Measurements from ENCODE around the gene DYRK1A. TPM values are rescaled to one million over a fixed set of nuclear protein-coding genes. Genes with fewer than 3 reads are reported as not detected.

Gene DYRK1A
- total RNA-seq, 2 experiments from 2014 or later, result 47.6 to 51.1 TPM

- H3K4me1 Mint-ChIP-seq (ENCODE audit: low read depth), result peaks cover 56% of the 10 kb centered on the region
- H3K27me3 Mint-ChIP-seq, result no peaks in the 10 kb centered on the region
- H3K9me3 Mint-ChIP-seq, result no peaks in the 10 kb centered on the region
- no peak overlapping the region for H3K4me3 Mint-ChIP-seq
- ChIA-PET POLR2A (no interaction called here), CTCF (interaction anchor here (0.6 kb wide), 1 partner anchor 142 kb away, joined by 3 read pairs; no protein-coding TSS in a partner anchor)
- intact Hi-C loops (cut with micrococcal nuclease), result no loop called here
- peaks cover 37% of the 10 kb centered on the region for H3K36me3 Mint-ChIP-seq
- H3K27ac Mint-ChIP-seq, result no peak overlapping the region
- no peak for DNase-seq
Measured at GRCh38 chr21:37425684-37426083, 59.1 kb downstream of the DYRK1A start.

- CTCF ChIA-PET, result no interaction called here
- no peak for DNase-seq
Measured at GRCh38 chr21:37427221-37427620, 60.6 kb downstream of the DYRK1A start.

GRCh38 chr21:37429356-37429755 is 62.8 kb downstream of the DYRK1A start:
- POLR2A ChIA-PET, result no interaction called here
- peaks cover 26% of the 10 kb centered on the region for H3K36me3 Mint-ChIP-seq

More at GRCh38 chr21:37427221-37427620, 60.6 kb downstream of the DYRK1A start:
- POLR2A ChIA-PET, result no interaction called here
- Mint-ChIP-seq H3K4me1 (ENCODE audit: low read depth) (peaks cover 62% of the 10 kb centered on the region), H3K9me3 (no peaks in the 10 kb centered on the region), H3K36me3 (peaks cover 32% of the 10 kb centered on the region), H3K4me3 (no peak overlapping the region), H3K27me3 (no peaks in the 10 kb centered on the region), H3K27ac (no peak overlapping the region)
- intact Hi-C loops (cut with micrococcal nuclease), result no loop called here

GRCh38 chr21:37430184-37430821 is 63.7 kb downstream of the DYRK1A start:
- peak; percentile 32 for DNase-seq
- CTCF ChIA-PET, result no interaction called here
- peak overlapping the region; percentile 19 for H3K27ac Mint-ChIP-seq
- no peaks in the 10 kb centered on the region for H3K27me3 Mint-ChIP-seq
- POLR2A ChIA-PET, result no interaction called here
- peaks cover 59% of the 10 kb centered on the region for H3K4me1 Mint-ChIP-seq (ENCODE audit: low read depth)
- intact Hi-C loops (cut with micrococcal nuclease), result no loop called here
- no peaks in the 10 kb centered on the region for H3K9me3 Mint-ChIP-seq
- H3K36me3 Mint-ChIP-seq, result peaks cover 26% of the 10 kb centered on the region
- no peak overlapping the region for H3K4me3 Mint-ChIP-seq

More at GRCh38 chr21:37429356-37429755, 62.8 kb downstream of the DYRK1A start:
- DNase-seq, result no peak
- Mint-ChIP-seq H3K4me1 (ENCODE audit: low read depth) (peaks cover 59% of the 10 kb centered on the region), H3K4me3 (no peak overlapping the region), H3K27me3 (no peaks in the 10 kb centered on the region), H3K9me3 (no peaks in the 10 kb centered on the region), H3K27ac (no peak overlapping the region)
- CTCF ChIA-PET, result interaction anchor here (0.6 kb wide), 1 partner anchor 199 kb away, joined by 3 read pairs; no protein-coding TSS in a partner anchor
- intact Hi-C loops (cut with micrococcal nuclease), result no loop called here

DNA sequence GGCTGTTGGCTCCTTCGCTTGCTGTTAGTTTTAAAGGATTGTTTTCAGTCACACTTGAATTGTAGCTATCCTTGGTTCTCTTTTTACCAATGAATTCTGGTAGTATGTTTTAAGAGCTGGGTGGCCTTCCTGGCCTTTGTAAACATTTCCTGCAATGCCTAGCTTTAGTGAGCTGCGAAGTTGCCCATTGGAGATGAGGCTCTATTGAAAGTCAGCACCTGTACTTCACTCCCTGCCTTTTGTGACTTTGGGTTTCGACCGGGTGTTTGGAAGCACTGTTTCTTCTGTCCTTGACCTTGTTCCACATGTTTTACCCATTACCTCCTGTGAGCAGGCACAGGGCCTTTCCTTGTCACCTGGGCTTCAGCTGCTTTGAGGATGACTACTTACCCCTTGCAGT is 64.7 kb downstream of the DYRK1A start:
- Mint-ChIP-seq H3K27me3 (no peaks in the 10 kb centered on the region), H3K27ac (no peak overlapping the region), H3K36me3 (peaks cover 18% of the 10 kb centered on the region), H3K4me3 (no peak overlapping the region), H3K4me1 (ENCODE audit: low read depth) (peaks cover 51% of the 10 kb centered on the region), H3K9me3 (no peaks in the 10 kb centered on the region)
- ChIA-PET POLR2A (no interaction called here), CTCF (interaction anchor here (1.9 kb wide), 1 partner anchor 33 kb away, joined by 6 read pairs; no protein-coding TSS in a partner anchor)
- no peak for DNase-seq
- intact Hi-C loops (cut with micrococcal nuclease), result no loop called here

DNA sequence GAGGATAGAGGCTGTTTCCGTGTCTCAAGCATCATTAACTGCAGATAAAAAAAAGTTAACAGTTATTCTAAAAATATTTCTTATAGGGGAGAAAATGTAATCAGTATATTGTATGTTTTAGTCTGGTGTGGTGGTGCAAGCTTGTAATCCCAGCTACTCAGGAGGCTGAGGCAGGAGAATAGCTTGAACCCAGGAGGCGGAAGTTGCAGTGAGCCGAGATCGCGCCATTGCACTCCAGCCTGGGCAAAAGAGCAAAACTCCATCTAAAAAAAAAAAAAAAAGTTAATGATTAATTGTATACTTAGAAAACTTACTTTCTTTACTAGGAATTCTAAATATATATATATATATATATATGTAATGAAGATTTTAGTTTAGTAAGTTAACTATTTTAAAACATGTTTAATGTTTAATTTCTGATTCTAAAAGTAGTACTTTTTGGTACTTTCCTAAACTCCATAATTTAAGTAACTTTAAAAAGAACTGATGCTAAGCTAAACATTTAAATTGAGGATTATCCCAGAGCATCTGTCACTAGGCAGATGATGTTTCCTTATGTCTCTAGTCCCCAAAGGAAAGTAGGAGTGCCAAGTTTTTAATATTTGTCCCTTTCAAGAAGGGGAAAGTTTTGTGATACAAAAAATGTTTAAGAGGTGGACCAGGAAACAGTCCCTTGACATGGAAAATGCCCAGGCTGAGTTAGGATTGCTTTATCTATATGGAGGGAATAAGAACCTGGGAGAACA is 66.3 kb downstream of the DYRK1A start:
- DNase-seq, result no peak
- Mint-ChIP-seq H3K36me3 (peaks cover 17% of the 10 kb centered on the region), H3K4me3 (no peak overlapping the region), H3K27me3 (no peaks in the 10 kb centered on the region), H3K27ac (no peak overlapping the region), H3K9me3 (no peaks in the 10 kb centered on the region), H3K4me1 (ENCODE audit: low read depth) (peaks cover 49% of the 10 kb centered on the region)
- ChIA-PET POLR2A (no interaction called here), CTCF (interaction anchor here (1.9 kb wide), 1 partner anchor 32 kb away, joined by 6 read pairs; no protein-coding TSS in a partner anchor)
- intact Hi-C loops (cut with micrococcal nuclease), result no loop called here

DNA sequence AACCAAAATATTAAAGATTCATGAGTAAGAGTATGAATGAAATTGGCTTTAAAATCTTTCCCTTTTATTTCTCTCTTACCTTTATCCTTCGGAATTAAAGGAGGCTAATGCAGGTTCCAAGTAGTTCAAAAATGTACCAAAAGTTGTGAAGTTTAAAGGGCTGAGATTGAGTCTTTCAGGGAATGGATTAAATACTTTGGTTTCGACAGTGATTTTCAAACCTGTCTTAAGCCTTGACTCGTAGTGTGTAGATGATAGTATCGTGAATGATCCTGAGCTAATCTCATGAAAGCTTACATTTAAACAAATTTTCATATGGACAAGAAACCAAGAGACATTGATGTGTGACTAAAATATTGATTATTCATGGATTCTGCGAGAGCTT is 66.9 kb downstream of the DYRK1A start:
- Mint-ChIP-seq H3K9me3 (no peaks in the 10 kb centered on the region), H3K27me3 (no peaks in the 10 kb centered on the region)
- DNase-seq, result no peak

GRCh38 chr21:37435120-37435519 is 68.5 kb downstream of the DYRK1A start:
- Mint-ChIP-seq H3K4me1 (ENCODE audit: low read depth) (peaks cover 40% of the 10 kb centered on the region), H3K4me3 (no peak overlapping the region), H3K27me3 (no peaks in the 10 kb centered on the region), H3K9me3 (no peaks in the 10 kb centered on the region), H3K27ac (no peak overlapping the region), H3K36me3 (peaks cover 13% of the 10 kb centered on the region)
- peak; percentile 46 for DNase-seq
- POLR2A ChIA-PET, result no interaction called here
- intact Hi-C loops (cut with micrococcal nuclease), result no loop called here
- CTCF ChIA-PET, result interaction anchor here (1.1 kb wide), 1 partner anchor 50 kb away, joined by 3 read pairs; no protein-coding TSS in a partner anchor

More for the DNA sequence above, 66.9 kb downstream of the DYRK1A start:
- peaks cover 17% of the 10 kb centered on the region for H3K36me3 Mint-ChIP-seq
- peaks cover 44% of the 10 kb centered on the region for H3K4me1 Mint-ChIP-seq (ENCODE audit: low read depth)
- CTCF ChIA-PET, result no interaction called here
- POLR2A ChIA-PET, result no interaction called here
- no peak overlapping the region for H3K27ac Mint-ChIP-seq
- intact Hi-C loops (cut with micrococcal nuclease), result no loop called here
- no peak overlapping the region for H3K4me3 Mint-ChIP-seq

GRCh38 chr21:37435711-37436110 is 69.1 kb downstream of the DYRK1A start:
- POLR2A ChIA-PET, result no interaction called here
- H3K4me1 Mint-ChIP-seq (ENCODE audit: low read depth), result peaks cover 37% of the 10 kb centered on the region
- intact Hi-C loops (cut with micrococcal nuclease), result no loop called here
- no peak overlapping the region for H3K4me3 Mint-ChIP-seq
- no peaks in the 10 kb centered on the region for H3K9me3 Mint-ChIP-seq
- peaks cover 9% of the 10 kb centered on the region for H3K36me3 Mint-ChIP-seq
- no peak for DNase-seq
- no peaks in the 10 kb centered on the region for H3K27me3 Mint-ChIP-seq
- no peak overlapping the region for H3K27ac Mint-ChIP-seq
- CTCF ChIA-PET, result interaction anchor here (1.1 kb wide), 1 partner anchor 50 kb away, joined by 3 read pairs; no protein-coding TSS in a partner anchor

DNA sequence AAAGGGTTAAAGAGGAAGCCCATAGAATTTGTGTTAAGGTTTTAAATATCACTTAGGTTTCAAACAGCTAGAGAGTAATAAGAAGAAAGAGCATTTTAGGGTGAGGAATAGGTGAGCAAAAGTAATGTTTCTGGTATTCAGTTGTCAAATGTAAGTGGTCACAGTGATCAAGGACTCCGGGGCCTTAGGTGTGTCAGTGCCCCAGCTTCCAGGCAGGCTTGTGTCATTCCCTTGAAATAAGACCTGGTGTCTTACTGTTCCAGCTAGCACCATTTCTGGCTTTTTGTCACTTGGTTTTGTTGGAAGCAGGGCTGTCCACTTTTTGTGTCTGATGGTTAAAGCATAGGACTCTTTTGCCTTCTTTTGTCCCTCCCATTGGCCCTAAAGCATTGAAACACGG is 69.6 kb downstream of the DYRK1A start:
- Mint-ChIP-seq H3K9me3 (no peaks in the 10 kb centered on the region), H3K4me3 (no peak overlapping the region), H3K27ac (no peak overlapping the region), H3K4me1 (ENCODE audit: low read depth) (peaks cover 36% of the 10 kb centered on the region), H3K36me3 (peaks cover 9% of the 10 kb centered on the region), H3K27me3 (no peaks in the 10 kb centered on the region)
- POLR2A ChIA-PET, result no interaction called here
- CTCF ChIA-PET, result no interaction called here
- intact Hi-C loops (cut with micrococcal nuclease), result no loop called here
- no peak for DNase-seq

- POLR2A ChIA-PET, result interaction anchor here (0.6 kb wide), 1 partner anchor 9 kb away, joined by 3 read pairs; no protein-coding TSS in a partner anchor
- Mint-ChIP-seq H3K4me1 (ENCODE audit: low read depth) (peaks cover 40% of the 10 kb centered on the region), H3K27me3 (no peaks in the 10 kb centered on the region), H3K9me3 (no peaks in the 10 kb centered on the region), H3K27ac (no peak overlapping the region), H3K4me3 (no peak overlapping the region), H3K36me3 (peaks cover 9% of the 10 kb centered on the region)
- no peak for DNase-seq
- intact Hi-C loops (cut with micrococcal nuclease), result loop anchor here (1.0 kb wide), 1 partner anchor 29 kb away; no protein-coding TSS in a partner anchor
- CTCF ChIA-PET, result interaction anchor here (0.6 kb wide), 1 partner anchor 21 kb away, joined by 3 read pairs; no protein-coding TSS in a partner anchor
Measured at GRCh38 chr21:37437376-37438080, 71.0 kb downstream of the DYRK1A start.

DNA sequence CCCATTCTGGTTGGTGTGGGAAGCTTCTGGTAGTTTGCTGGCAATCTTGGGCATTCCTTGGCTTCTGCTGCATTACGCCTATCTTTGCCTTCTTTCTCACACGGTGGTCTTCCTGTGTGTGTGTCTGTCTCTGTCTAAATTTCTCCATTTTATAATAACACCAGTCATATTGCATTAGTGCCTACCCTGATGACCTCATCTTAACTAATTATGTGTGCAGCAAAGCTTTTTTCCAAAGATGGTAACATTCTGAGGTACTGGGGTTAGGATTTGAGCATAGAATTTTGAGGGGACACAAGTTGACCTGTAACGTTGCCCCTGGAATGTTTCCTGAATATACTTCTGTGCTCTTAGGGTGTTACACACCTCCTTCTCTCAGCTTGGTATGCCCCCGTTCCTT is 77.1 kb downstream of the DYRK1A start:
- H3K9me3 Mint-ChIP-seq, result no peaks in the 10 kb centered on the region
- H3K27ac Mint-ChIP-seq, result no peak overlapping the region
- H3K36me3 Mint-ChIP-seq, result peaks cover 9% of the 10 kb centered on the region
- no peaks in the 10 kb centered on the region for H3K27me3 Mint-ChIP-seq
- DNase-seq, result no peak
- POLR2A ChIA-PET, result no interaction called here
- CTCF ChIA-PET, result no interaction called here
- intact Hi-C loops (cut with micrococcal nuclease), result no loop called here
- H3K4me3 Mint-ChIP-seq, result no peak overlapping the region
- peaks cover 70% of the 10 kb centered on the region for H3K4me1 Mint-ChIP-seq (ENCODE audit: low read depth)
